HL-60 (cell line): ENCODE results near the gene LTB4R2.

Experiments
- DNase-seq, 2 experiments: peaks; one replicate each; pipeline ENCODE4 v3.0.0-alpha.2; 2010 to 2020; ENCODE audit warnings: low read depth in 1 of 2, low spot score in 1 of 2
- H3K27ac ChIP-seq: fragments of 250-450 bp; sonication (Bioruptor Pico); replicated peaks from 2 replicates; pipeline ENCODE4 v1.5.1; 2020; ENCODE audit warnings: mild to moderate bottlenecking, moderate library complexity
- H3K27me3 ChIP-seq: fragments of 250-450 bp; sonication (Bioruptor Pico); 2 replicates; pipeline ENCODE4 v1.5.1; 2021; ENCODE audit warnings: mild to moderate bottlenecking, moderate library complexity; ENCODE audit not compliant: insufficient read depth, poor library complexity, severe bottlenecking
- H3K4me3 ChIP-seq: replicated peaks from 2 replicates; pipeline ENCODE4 v1.5.1; 2011; ENCODE audit warnings: mild to moderate bottlenecking, control low read depth, low read length; ENCODE audit not compliant: insufficient read depth
- CTCF ChIP-seq: IDR thresholded peaks from one replicate; pipeline ENCODE4 v1.5.1; 2011; ENCODE audit warnings: low read length, control low read depth, inconsistent platforms; ENCODE audit not compliant: insufficient read depth
- GABPA ChIP-seq: IDR thresholded peaks from 2 replicates; pipeline ENCODE4 v1.6.1; 2012; ENCODE audit warnings: low read depth
- POLR2AphosphoS5 ChIP-seq: IDR thresholded peaks from 2 replicates; pipeline ENCODE4 v1.6.1; 2012; ENCODE audit warnings: low read depth
- REST ChIP-seq: IDR thresholded peaks from 2 replicates; pipeline ENCODE4 v1.6.1; 2012; ENCODE audit warnings: low read depth; ENCODE audit not compliant: insufficient replicate concordance
- SPI1 ChIP-seq: IDR thresholded peaks from 2 replicates; pipeline ENCODE4 v1.6.1; 2012; ENCODE audit warnings: low read depth, mild to moderate bottlenecking, borderline replicate concordance

The LTB4R2 gene

GRCh38 chr14:24298892-24299254 lies 11.1 kb upstream of the LTB4R2 start:
- H3K27me3 ChIP-seq, result no peaks in the 10 kb centered on the region
- peak in 1 of 2 experiments; percentile 53 for DNase-seq
- peak overlapping the region; percentile 75 for H3K27ac ChIP-seq
- no peak for TF ChIP-seq CTCF
- no peak for TF ChIP-seq GABPA
- no peak for TF ChIP-seq POLR2AphosphoS5
- no peak for TF ChIP-seq REST
- TF ChIP-seq SPI1, result no peak
- H3K4me3 ChIP-seq, result peak overlapping the region; percentile 97

- TF ChIP-seq POLR2AphosphoS5 (peak; percentile 79), GABPA (no peak; the same call in 1 of the 2 replicates)
- peak; percentile 85 to 89 for DNase-seq
- Histone ChIP-seq H3K27me3 (no peaks in the 10 kb centered on the region), H3K27ac (peak within 1 kb of the TSS; percentile 75), H3K4me3 (peak within 1 kb of the TSS; percentile 97)
Measured at GRCh38 chr14:24299255-24300191, 10.4 kb upstream of the LTB4R2 start, which contains the start of the genes DHRS1 and NOP9. Gene DHRS1, minus strand, starts transcription at chr14:24299780. Its CDS starts 674 bp downstream, at chr14:24299106. Gene NOP9, plus strand, starts transcription at chr14:24299850. Its CDS starts 105 bp downstream, at chr14:24299955.

- no peak for DNase-seq
- peak overlapping the region; percentile 75 for H3K27ac ChIP-seq
Measured at GRCh38 chr14:24300326-24300980, 9.5 kb upstream of the LTB4R2 start.

More at GRCh38 chr14:24300326-24300980, 9.5 kb upstream of the LTB4R2 start:
- TF ChIP-seq REST (no peak), POLR2AphosphoS5 (no peak), CTCF (no peak), SPI1 (no peak), GABPA (no peak)
- no peaks in the 10 kb centered on the region for H3K27me3 ChIP-seq
- peak overlapping the region; percentile 97 for H3K4me3 ChIP-seq
